Nephron (organoid): ENCODE results near the gene PITPNM1.
"Not testable (repeated sequence)": the region's sequence is repeated elsewhere in the genome, so short reads cannot be mapped to it uniquely, and the experiment has no call there.

Experiments used
- H3K27ac Mint-ChIP-seq, 3 experiments: 2 replicates each; pipeline ENCODE4 v1.8.0; 2020; ENCODE audit warnings: mixed read lengths in 3 of 3, mild to moderate bottlenecking in 2 of 3, moderate library complexity in 1 of 3
- H3K27me3 Mint-ChIP-seq: 2 replicates; pipeline ENCODE4 v1.8.0; 2021; ENCODE audit warnings: low read depth, mild to moderate bottlenecking, moderate library complexity, mixed read lengths
- H3K36me3 Mint-ChIP-seq: 2 replicates; pipeline ENCODE4 v1.8.0; 2020; ENCODE audit warnings: low read depth, mixed read lengths
- H3K4me1 Mint-ChIP-seq: 2 replicates; pipeline ENCODE4 v1.8.0; 2020; ENCODE audit warnings: mixed read lengths
- H3K4me3 Mint-ChIP-seq, 3 experiments: 2 replicates each; pipeline ENCODE4 v1.8.0; 2020; ENCODE audit warnings: mild to moderate bottlenecking in 3 of 3, mixed read lengths in 3 of 3, moderate library complexity in 2 of 3
- H3K9me3 Mint-ChIP-seq: 2 replicates; pipeline ENCODE4 v1.8.0; 2020; ENCODE audit warnings: mixed read lengths
- CTCF ChIP-seq, 3 experiments: fragments of 200-600 bp; sonication (generic); IDR thresholded peaks; one replicate each; pipeline ENCODE4 v1.5.0; 2021; ENCODE audit warnings: antibody characterized with exemption in 3 of 3; ENCODE audit not compliant: unreplicated experiment in 3 of 3

The PITPNM1 gene

DNA sequence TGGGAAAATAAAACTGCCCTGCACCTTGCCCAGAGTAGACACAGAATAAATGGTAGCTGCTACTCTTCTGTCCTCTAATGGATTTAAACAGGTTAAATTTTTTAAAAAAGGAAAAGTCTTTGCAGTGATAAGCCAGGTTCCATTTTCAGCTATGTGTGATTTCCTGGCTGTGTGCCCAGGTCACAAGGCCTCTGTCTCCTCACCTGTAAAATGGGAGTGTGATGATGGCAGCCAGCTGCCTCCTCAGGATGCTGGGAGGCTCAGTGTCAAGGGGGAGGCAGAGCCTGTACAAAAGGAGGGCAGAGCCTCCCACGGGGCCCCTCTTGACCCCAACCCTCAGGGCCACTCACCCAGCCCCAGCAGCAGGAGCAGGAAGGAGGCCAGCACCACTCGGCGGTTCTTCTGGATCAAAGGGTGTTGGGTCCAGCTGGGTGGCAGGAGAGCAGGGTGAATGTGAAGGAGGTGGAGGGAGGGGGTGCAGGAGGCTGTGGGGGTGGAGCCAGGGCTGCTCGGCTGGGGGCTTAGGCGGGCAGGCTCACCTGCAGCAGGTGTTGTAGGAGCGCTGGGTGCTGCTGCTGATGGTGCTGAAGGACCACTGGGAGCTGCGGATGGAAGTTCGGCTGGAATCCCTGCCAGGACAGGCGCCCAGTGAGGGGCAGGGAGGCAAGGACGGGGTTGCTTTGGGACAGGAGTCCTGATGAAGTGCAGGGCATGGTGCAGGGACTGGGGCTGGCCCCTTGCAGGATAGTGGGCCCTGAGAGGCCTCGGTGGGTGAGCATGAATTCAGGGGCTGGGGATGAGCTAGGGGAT lies 38.0 kb downstream of the PITPNM1 start:
- peak overlapping the region; percentile 91 to 95 (median 95) for H3K4me3 Mint-ChIP-seq
- H3K36me3 Mint-ChIP-seq = no peaks in the 10 kb centered on the region
- no peaks in the 10 kb centered on the region for H3K9me3 Mint-ChIP-seq
- H3K27me3 Mint-ChIP-seq = no peaks in the 10 kb centered on the region
- TF ChIP-seq CTCF (IDR thresholded peaks at IDR 0.05; ENCODE audit: unreplicated experiment in 3 of 3) = no peak
- peak overlapping the region; percentile 30 to 92 (median 50) for H3K27ac Mint-ChIP-seq
- peaks cover 6% of the 10 kb centered on the region for H3K4me1 Mint-ChIP-seq

- Mint-ChIP-seq H3K4me1 (peaks cover 6% of the 10 kb centered on the region), H3K27ac (peak overlapping the region in 1 of 3 experiments; percentile 30), H3K27me3 (no peaks in the 10 kb centered on the region), H3K9me3 (no peaks in the 10 kb centered on the region), H3K36me3 (no peaks in the 10 kb centered on the region), H3K4me3 (peak overlapping the region; percentile 69 to 95 (median 91))
- TF ChIP-seq CTCF (IDR thresholded peaks at IDR 0.05; ENCODE audit: unreplicated experiment in 3 of 3) = no peak
Measured at GRCh38 chr11:67466367-67466766, 38.8 kb downstream of the PITPNM1 start.

GRCh38 chr11:67465530-67465929 lies 39.6 kb downstream of the PITPNM1 start:
- H3K27me3 Mint-ChIP-seq = not testable (repeated sequence)

DNA sequence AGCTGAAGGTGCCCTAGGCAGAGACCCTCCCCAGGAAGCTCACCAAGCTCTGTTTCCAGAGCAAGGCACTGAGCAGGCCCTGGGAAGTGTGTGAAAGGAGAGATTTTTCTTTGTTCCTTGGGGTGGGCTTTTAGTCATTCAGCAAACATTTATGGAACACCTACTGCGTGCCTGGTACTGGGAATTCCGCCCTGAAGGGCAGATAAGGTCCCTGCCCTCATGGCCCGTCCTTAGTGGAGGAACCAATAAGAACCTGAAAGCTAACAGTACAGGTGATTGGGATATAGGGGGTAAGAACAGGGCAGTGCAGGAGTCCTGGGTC lies 40.0 kb downstream of the PITPNM1 start:
- Mint-ChIP-seq H3K9me3 (no peaks in the 10 kb centered on the region), H3K27me3 (no peaks in the 10 kb centered on the region), H3K27ac (peak overlapping the region; percentile 51 to 88 (median 73)), H3K4me3 (peak overlapping the region; percentile 81), H3K4me1 (peaks cover 6% of the 10 kb centered on the region), H3K36me3 (no peaks in the 10 kb centered on the region)
- no peak for TF ChIP-seq CTCF (IDR thresholded peaks at IDR 0.05; ENCODE audit: unreplicated experiment in 3 of 3)

More at GRCh38 chr11:67465530-67465929, 39.6 kb downstream of the PITPNM1 start:
- Mint-ChIP-seq H3K4me3 (peak overlapping the region; percentile 81), H3K27ac (peak overlapping the region; percentile 51 to 88 (median 73))
- H3K4me1 Mint-ChIP-seq, H3K36me3 Mint-ChIP-seq, H3K9me3 Mint-ChIP-seq: not testable (repeated sequence)

DNA sequence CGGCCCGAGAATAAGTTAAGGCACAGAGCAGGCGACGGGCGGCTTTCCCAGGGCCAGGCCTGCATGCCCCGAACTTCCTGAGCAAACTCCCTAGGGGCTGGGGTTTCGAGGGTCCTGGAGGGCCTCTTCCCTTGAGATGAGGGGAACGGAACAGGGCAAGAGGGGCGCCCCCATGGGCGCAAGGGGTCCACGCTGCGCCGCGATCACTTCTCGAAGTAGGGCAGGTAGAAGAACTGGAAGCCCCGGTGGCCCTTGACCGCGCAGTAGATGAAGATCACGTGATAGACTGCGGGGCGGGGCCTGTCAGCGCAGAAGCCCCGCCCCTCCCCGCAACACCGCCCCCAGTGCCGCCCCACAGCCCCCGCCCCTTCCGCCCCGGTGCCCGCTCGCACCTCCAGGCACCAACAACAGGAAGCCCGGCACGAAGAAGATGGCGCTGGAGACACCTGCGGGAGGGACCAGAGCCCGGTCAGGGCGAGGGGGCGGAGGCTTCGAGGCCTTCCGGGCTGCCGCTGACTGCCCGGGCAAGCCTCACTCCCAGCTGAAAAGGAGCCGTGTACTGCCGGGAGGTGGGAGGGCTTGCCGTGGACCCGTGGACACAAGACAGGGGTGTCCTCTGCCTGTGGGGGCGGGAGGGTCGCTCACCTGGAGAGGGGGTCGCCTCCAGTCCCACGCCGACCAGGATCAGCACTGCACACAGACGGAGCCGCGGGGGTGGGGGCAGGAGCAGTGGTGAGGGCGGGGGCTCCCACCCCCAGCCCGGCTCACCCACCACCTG lies 40.6 kb downstream of the PITPNM1 start:
- no peak for TF ChIP-seq CTCF (IDR thresholded peaks at IDR 0.05; ENCODE audit: unreplicated experiment in 3 of 3)
- Mint-ChIP-seq H3K27ac (peak overlapping the region; percentile 61 to 88 (median 75)), H3K27me3 (no peaks in the 10 kb centered on the region), H3K4me1 (peaks cover 6% of the 10 kb centered on the region), H3K36me3 (no peaks in the 10 kb centered on the region), H3K9me3 (no peaks in the 10 kb centered on the region), H3K4me3 (peak overlapping the region; percentile 78 to 81 (median 81))

DNA sequence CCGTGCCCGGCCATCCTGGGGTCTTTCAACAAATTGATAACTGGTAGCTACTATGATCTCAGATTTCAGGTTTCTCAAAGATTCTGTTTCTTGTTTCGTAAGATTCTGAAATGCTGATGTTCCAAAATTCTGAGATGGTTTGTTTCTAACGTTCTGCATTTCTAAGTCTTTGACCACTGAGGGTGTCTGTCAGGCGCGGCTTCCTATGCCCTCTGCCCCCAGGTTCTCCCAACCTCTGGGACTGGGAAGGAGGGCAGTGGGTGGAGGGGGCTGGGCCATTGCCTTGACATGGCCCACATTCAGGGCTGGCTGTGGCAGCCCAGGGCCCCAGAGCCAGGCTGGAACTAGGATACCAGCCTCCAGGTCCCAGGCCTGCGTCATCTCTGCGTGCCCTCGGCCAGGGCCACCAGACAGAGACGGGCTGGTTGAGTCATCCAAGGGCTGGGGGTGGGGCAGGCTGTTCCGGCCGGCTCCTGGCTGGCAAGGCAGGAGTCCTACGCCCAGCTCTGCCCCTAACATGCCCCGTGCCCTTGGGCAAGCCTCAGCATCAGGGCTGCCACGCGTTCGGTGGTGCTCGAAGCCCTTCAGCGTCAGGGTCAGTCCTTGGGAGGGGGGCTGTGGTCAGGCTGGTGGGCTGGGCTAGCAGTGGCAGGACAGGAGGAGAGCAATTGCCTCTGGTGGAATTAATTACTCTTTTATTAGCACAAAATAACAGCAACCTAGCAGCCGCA lies 41.3 kb downstream of the PITPNM1 start:
- H3K4me3 Mint-ChIP-seq = peak overlapping the region; percentile 78 to 81 (median 81)
- H3K4me1 Mint-ChIP-seq = peaks cover 6% of the 10 kb centered on the region

More for the DNA sequence above, 41.3 kb downstream of the PITPNM1 start:
- Mint-ChIP-seq H3K27me3 (no peaks in the 10 kb centered on the region), H3K36me3 (no peaks in the 10 kb centered on the region), H3K9me3 (no peaks in the 10 kb centered on the region), H3K27ac (peak overlapping the region; percentile 61 to 88 (median 75))
- no peak for TF ChIP-seq CTCF (IDR thresholded peaks at IDR 0.05; ENCODE audit: unreplicated experiment in 3 of 3)
